BE2C (cell line): ENCODE data around the gene TNNI2.

ENCODE experiments used
- DNase-seq: peaks from one replicate; pipeline ENCODE4 v3.0.0-alpha.2; 2020
- H3K27me3 ChIP-seq: fragments of 250-450 bp; sonication (Bioruptor Pico); 2 replicates; pipeline ENCODE4 v1.5.1; 2020; ENCODE audit warnings: mild to moderate bottlenecking
- H3K36me3 ChIP-seq: fragments of 250-450 bp; sonication (Bioruptor Pico); 2 replicates; pipeline ENCODE4 v1.5.1; 2020; ENCODE audit warnings: mild to moderate bottlenecking
- H3K4me1 ChIP-seq: fragments of 250-450 bp; sonication (Bioruptor Pico); 2 replicates; pipeline ENCODE4 v1.5.1; 2020
- H3K4me3 ChIP-seq: 2 replicates; pipeline ENCODE4 v1.5.1; 2011; ENCODE audit warnings: low read depth, low read length
- H3K9me3 ChIP-seq: fragments of 250-450 bp; sonication (Bioruptor Pico); 2 replicates; pipeline ENCODE4 v1.5.1; 2020
- TF ChIP-seq, protein P1 (sequence below): IDR thresholded peaks from 2 replicates; pipeline ENCODE4 v1.5.1; 2012; ENCODE audit warnings: mild to moderate bottlenecking, low read depth, low read length

TNNI2 gene

DNA sequence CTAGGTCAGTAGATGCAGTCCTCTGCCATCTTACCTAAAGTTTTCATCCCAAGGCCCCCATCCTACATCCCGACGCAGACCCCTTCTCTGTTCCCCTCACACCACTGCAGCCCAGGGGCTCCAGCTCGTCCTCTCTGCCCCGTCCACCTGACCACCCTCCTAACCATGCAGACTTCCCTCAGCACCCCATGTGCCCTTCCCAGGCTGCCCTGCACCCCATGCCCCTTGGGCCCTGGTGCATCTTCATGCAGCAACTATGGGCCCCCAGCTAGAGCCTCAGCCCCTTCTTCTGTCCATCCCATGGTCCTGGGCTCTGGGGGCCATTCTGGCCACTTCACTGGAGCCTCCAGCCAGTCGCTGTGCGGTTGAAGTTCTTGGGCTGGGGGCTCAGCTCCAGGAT, 50.0 kb downstream of the TNNI2 start:
- Histone ChIP-seq H3K4me3 (no peak overlapping the region), H3K36me3 (no peaks in the 10 kb centered on the region), H3K9me3 (no peaks in the 10 kb centered on the region), H3K4me1 (no peaks in the 10 kb centered on the region), H3K27me3 (no peaks in the 10 kb centered on the region)
- TF ChIP-seq, protein P1, sequence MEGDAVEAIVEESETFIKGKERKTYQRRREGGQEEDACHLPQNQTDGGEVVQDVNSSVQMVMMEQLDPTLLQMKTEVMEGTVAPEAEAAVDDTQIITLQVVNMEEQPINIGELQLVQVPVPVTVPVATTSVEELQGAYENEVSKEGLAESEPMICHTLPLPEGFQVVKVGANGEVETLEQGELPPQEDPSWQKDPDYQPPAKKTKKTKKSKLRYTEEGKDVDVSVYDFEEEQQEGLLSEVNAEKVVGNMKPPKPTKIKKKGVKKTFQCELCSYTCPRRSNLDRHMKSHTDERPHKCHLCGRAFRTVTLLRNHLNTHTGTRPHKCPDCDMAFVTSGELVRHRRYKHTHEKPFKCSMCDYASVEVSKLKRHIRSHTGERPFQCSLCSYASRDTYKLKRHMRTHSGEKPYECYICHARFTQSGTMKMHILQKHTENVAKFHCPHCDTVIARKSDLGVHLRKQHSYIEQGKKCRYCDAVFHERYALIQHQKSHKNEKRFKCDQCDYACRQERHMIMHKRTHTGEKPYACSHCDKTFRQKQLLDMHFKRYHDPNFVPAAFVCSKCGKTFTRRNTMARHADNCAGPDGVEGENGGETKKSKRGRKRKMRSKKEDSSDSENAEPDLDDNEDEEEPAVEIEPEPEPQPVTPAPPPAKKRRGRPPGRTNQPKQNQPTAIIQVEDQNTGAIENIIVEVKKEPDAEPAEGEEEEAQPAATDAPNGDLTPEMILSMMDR = no peak
- no peak for DNase-seq

DNA sequence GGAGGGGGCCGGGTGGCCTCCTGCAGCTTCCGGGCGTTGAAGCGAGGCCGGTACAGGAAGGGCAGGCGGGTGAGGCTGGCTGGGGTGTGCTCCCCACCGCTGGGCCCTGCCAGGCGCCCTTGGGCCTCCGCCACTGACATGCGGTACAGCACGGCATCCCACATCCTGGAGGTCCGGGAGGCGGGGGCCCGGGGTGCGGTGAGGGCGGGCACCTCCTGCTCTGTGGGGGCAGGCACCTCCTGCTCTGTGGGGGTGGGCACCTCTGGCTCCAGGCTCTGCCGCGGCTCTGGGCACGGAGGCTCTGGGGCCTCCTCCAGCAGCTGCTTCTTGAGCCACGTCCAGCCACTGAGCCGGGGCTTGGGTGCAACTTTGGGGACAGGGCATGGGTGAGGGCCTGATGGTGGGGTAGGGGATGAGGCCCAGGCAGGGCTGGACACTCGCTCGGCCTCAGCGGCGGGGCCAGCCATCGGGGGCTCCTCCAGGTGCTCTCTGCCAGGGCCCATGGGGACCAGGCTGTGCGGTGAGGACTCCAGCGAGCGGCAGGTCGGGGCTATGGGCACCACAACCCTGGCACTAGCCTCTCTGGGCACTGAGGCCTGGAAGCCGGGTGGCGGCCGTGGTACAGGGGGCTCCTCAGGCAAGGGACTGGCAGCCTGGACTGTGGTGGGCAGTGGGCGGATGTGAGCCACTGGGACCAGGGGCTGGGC, 50.6 kb downstream of the TNNI2 start:
- no peaks in the 10 kb centered on the region for H3K36me3 ChIP-seq
- DNase-seq = no peak
- no peak overlapping the region for H3K4me3 ChIP-seq
- no peaks in the 10 kb centered on the region for H3K27me3 ChIP-seq
- TF ChIP-seq, protein P1 = no peak
- H3K9me3 ChIP-seq = no peaks in the 10 kb centered on the region
- no peaks in the 10 kb centered on the region for H3K4me1 ChIP-seq

DNA sequence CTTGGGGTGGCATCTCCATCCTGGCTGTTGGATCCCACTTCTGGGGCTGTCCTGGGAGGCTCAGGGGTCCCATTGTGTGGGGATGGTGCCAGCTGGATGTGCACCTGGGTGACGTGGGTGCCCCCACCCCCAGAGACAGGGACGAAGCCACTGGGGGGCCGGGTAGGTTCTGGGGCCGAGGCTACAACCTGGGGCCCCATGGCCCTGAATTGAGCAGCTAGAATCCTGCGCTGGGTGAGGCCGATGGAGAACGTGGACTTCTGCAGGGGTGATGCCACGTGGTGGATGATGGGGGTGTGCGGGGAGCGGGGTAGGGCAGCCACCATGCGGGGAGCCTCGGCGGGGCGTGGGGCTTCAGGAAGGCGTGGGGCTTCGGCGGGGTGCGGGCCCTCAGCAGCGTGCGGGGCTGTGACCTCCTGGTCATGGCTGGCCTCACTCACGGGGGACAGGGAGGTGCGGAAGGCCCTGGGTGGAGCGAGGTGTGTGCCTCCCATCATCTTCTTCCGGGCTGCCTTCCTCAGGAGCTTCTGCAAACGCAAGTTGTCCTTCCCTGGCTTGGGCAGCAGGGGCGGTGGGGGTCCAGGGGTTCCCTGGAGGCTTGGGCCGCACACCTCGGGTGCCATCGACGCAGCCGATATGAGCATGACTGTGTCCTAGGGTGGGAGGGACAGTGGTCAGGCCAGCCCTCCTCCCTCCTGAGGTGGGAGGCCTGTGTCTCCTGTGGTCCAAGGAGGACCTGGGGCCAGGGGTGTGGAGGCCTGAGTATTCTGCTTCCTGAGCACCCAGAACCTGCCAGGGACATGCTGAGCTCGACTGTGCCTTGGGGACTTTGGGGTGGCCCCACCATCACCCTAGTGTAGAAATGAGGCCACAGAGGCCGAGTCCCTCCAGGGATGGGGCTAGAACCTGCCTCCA, 51.4 kb downstream of the TNNI2 start:
- no peak overlapping the region for H3K4me3 ChIP-seq
- TF ChIP-seq, protein P1 = no peak

More for the DNA sequence above, 51.4 kb downstream of the TNNI2 start:
- no peak for DNase-seq
- no peaks in the 10 kb centered on the region for H3K27me3 ChIP-seq
- no peaks in the 10 kb centered on the region for H3K36me3 ChIP-seq
- H3K9me3 ChIP-seq = no peaks in the 10 kb centered on the region
- H3K4me1 ChIP-seq = no peaks in the 10 kb centered on the region
